GM20431 (cell line): ENCODE measurements around the gene IGIP.

Experiments
- in situ Hi-C: fragments of 300-500 bp; cut with MseI, MboI; formaldehyde crosslinking; loops from one replicate; pipeline ENCODE4 v1.15.0; 2020; ENCODE audit warnings: low sequenced_read_pairs; ENCODE audit not compliant: unreplicated experiment

Gene IGIP

GRCh38 chr5:140136624-140137023, 10.9 kb downstream of the IGIP start:
- in situ Hi-C loops, result no loop called here

GRCh38 chr5:140140435-140140834, 14.7 kb downstream of the IGIP start:
- in situ Hi-C loops, result loop anchor here (10.0 kb wide), 1 partner anchor 66 kb away; no protein-coding TSS in a partner anchor

DNA sequence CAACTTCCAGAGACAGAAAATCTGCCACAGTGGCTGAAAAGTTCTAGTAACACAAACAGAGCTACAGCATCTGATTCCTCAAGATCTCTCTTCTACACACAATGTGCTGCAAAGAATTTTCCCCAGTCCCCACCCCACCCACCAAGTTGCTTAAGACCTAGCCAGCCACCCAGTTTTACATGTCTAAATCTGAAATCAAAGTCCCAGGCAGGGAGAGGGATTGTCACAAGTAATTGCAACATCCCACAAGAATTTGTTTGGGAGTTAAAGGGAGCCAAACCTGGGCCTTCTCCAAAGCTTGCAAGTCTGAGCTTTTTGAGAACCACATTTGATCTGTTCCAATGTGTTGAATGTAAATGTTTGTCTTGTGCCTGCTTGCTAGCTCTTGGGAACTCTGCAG, 15.5 kb downstream of the IGIP start:
- in situ Hi-C loops, result loop anchor here (10.0 kb wide), 1 partner anchor 66 kb away; no protein-coding TSS in a partner anchor

GRCh38 chr5:140142246-140142645, 16.5 kb downstream of the IGIP start:
- in situ Hi-C loops, result loop anchor here (10.0 kb wide), 1 partner anchor 67 kb away; no protein-coding TSS in a partner anchor

DNA sequence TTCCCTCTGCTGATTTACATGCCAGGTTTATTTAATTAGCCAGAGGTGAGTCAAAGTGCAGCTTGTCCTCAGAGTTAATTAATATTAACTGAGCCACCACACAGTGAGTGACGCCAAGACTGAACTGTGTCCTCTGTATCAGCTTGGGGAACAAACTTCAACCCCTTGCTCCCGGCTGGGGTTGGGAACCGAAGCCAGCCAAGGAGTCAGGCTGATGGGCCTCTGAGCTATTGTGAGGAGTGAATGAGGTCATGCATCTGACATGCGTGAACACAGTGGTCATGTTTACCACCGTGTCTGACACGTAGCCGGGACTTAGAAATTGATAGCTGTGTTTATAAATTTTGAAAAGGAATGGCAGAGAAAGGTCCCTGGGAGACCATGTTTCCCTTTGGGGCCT, 17.1 kb downstream of the IGIP start:
- in situ Hi-C loops, result loop anchor here (10.0 kb wide), 1 partner anchor 68 kb away; no protein-coding TSS in a partner anchor

DNA sequence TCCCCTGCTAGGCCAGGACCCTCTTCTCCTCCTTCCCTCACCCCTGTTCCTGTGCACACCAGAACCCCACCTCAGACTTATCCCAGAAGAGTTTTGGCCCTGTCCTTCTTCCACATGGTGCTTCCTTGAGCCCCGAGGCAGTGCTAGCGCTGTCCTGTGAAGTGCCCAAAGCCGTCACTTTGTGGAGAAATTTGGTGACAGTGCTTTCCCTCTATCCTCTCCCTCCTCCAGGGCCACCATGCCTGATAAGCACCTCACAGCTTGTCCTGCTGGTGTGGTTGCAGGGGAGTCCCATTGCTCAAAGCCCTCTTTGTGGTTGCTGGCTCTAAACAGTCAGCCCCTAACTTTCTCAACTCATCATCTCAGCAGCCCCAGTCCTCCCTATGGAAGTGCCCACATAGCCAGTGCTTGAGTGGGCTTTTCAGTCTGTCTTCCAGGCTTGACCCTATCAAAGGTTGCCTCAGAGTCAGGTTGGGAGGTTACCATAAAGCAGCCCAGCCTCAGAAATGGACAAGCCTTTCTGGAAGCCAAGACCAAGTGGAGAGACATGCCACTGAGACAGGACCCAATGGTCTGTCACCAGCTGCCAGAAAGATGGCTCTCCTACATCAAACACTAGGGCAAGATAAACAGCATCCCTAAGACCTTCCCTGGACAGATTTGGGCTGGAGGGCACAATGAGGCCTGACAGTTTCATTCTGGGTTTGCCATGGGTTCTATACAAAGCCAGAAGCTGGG, 18.0 kb downstream of the IGIP start:
- in situ Hi-C loops, result loop anchor here (10.0 kb wide), 1 partner anchor 69 kb away; no protein-coding TSS in a partner anchor

DNA sequence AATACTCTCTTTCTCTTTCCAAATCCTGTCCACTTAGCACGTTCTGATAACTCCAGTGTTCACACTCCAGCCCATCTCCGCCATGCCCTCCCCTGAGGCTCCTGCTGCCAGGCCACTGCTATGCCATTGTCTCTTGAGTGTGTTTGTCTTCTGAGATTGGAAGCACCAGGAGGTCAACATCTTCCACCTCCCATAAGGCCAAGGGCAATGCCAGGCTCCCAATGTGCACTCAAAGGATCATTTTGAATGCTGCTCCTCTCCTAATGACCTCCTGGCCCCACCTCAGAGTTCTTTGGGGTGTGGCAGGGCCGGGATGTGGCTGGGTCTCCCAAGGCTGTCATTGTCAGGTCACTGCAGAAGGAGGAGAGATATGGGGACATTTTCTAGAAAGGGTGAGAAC, 19.5 kb downstream of the IGIP start:
- in situ Hi-C loops, result loop anchor here (10.0 kb wide), 1 partner anchor 70 kb away; no protein-coding TSS in a partner anchor

- in situ Hi-C loops, result loop anchor here (10.0 kb wide), 1 partner anchor 71 kb away; no protein-coding TSS in a partner anchor
Observed at GRCh38 chr5:140145818-140146522, 20.2 kb downstream of the IGIP start.

GRCh38 chr5:140146523-140146842, 20.7 kb downstream of the IGIP start:
- in situ Hi-C loops, result loop anchor here (10.0 kb wide), 1 partner anchor 72 kb away; no protein-coding TSS in a partner anchor

DNA sequence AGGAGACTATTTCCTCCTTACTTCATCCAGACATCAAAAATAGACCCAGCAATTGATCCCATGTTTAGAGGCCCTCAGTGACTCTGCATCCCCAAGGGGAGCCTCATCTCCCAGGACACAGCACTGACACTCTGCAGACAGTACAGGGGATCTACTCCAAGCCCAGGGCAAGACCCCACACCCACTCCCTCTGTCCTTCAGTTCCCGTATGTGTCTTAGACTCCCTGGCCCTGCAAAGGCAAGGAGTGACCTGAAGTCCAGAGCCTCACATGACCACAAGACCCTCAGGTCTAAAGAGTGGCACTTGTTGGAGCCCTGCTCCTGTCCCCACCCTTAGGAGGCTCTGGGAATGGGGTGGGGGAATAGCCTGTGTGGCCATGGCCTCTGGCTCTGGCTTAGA, 21.7 kb downstream of the IGIP start:
- in situ Hi-C loops, result loop anchor here (10.0 kb wide), 1 partner anchor 73 kb away; no protein-coding TSS in a partner anchor

DNA sequence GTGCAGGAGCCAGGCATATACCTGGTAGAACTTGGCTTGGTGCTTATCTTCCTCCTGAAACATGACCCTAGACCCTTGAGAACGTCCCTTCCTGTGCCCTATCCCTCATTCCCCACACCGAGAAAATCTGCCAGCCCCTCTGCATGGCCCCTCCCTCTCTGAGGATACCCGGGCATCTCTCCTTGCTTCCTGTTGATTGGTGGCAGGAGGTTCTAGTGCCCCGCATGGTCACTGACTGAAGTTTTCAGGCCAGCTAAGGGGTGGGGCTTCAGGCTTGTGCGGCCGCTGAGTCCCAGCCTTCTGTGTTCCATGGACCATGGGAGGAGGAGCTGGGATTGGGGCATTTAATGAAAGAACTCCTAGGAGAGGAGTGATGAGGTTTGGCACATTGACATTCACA, 22.8 kb downstream of the IGIP start:
- in situ Hi-C loops, result loop anchor here (10.0 kb wide), 1 partner anchor 74 kb away; no protein-coding TSS in a partner anchor

- in situ Hi-C loops, result loop anchor here (25.0 kb wide), 1 partner anchor 363 kb away; the partner anchor contains the start of gene PSD2
Observed at GRCh38 chr5:140150201-140150600, 24.5 kb downstream of the IGIP start.

DNA sequence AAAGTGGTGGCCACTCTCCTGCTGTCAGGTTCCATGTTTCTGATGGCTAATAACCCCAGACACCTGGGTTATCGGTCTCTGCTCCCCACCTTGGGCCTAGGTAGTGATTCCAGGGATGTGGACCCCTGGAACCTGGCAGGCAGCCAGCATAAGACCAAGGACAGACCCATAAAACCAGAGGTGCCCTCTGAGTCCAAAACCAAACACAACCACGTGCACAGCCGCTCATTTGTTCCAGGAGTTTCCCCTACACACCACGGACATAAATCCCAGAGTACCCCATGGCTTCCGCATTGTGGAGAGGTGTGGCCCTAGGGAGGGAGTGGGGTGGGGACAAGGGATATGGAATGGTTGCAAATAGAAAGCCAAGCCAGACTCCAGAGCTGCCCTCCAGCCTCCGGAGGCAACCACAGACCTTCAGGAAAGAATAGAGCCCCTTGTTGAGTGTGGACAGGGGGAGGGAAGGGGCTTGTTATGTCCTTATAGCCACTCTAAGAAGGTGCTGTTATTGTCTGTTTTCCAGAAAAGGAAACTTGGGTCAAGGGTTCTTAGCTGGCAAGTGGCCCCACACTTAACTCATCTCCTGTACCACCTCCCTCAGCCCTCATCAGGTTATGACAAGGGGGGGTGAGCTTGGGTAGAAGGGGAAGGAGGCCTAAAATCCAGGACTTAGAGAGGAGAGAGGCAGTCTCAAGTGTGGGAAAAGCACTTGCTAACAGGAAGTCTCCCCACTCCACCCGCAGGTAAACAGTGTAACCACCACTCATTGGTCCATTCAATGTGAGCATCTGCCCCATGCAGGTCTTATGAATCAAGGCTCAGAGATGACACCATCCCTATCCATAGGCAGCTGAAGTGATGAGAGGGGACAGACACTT, 25.6 kb downstream of the IGIP start:
- in situ Hi-C loops, result loop anchor here (25.0 kb wide), 1 partner anchor 364 kb away; the partner anchor contains the start of gene PSD2

DNA sequence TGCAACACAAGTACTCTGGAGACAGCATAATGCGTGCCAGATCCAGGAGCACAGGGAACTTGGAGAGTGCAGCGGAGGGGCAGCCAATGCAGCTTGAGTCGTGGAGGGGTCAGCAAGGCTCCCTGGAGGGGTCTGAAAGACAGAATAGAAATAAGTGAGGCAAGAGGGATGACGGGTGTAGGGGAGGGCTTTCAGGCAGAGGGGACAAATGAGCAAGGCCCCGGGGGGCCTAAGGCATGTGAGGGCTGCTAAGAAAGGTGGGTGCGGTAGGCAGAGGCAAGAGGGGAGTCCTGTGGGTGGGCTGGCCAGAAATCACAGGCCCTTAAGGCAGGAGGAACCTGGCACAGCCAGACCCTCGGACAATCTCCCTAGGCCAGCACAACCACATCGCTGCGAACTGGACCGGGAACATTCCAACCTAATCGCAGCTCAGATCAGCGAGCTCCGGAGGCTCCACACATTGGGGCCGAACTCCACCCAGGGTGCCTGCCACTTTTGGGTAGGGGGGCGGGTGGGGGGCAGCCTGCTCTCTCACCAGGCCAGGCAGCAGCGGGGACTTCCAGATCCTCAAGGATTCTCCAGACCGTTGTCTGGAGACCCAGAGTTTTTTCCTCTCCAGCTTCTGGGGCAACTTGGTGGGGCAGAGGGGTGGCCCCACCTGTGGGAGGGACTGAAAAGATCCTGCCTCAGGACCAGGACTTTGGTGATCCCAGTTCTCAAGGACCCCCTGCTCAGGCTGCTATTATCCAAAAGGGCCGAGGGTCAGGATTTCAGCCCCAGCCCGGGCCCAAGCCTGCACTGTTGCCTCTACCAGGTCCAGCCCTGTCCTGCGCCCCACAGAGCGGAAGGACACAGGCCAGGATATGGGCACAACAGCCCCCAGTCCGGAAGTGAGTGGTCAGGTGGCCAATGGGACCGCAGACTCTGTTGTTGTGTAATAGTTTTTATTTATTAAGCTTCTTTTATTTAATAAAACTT, 26.6 kb downstream of the IGIP start:
- in situ Hi-C loops, result loop anchor here (25.0 kb wide), 1 partner anchor 365 kb away; the partner anchor contains the start of gene PSD2

GRCh38 chr5:140153255-140153654, 27.5 kb downstream of the IGIP start:
- in situ Hi-C loops, result loop anchor here (25.0 kb wide), 1 partner anchor 366 kb away; the partner anchor contains the start of gene PSD2

- in situ Hi-C loops, result loop anchor here (25.0 kb wide), 1 partner anchor 367 kb away; the partner anchor contains the start of gene PSD2
Observed at GRCh38 chr5:140153905-140154304, 28.2 kb downstream of the IGIP start.

- in situ Hi-C loops, result loop anchor here (25.0 kb wide), 1 partner anchor 368 kb away; the partner anchor contains the start of gene PSD2
Observed at GRCh38 chr5:140154710-140155381, 29.1 kb downstream of the IGIP start.
